Measurements from ENCODE around the gene CASS4. TPM values are rescaled to one million over a fixed set of nuclear protein-coding genes. Genes with fewer than 3 reads are reported as not detected.

Gene CASS4
- total RNA-seq: 4.6 and 4.7 TPM in 2 replicates

GRCh38 chr20:56411759-56412472 lies at the start of gene CASS4:
CASS4 (plus strand) TSS chr20:56412260; CDS start chr20:56412459, 199 bp downstream.
- Mint-ChIP-seq H3K9me3 (peaks cover 9% of the 10 kb centered on the region), H3K27ac (peak within 1 kb of the TSS; percentile 92), H3K27me3 (ENCODE audit: low read depth) (no peaks in the 10 kb centered on the region), H3K4me1 (ENCODE audit: low read depth) (peaks cover 44% of the 10 kb centered on the region), H3K4me3 (ENCODE audit: low read depth) (peak within 1 kb of the TSS; percentile 83), H3K36me3 (ENCODE audit: low read depth) (peaks cover 64% of the 10 kb centered on the region)
- DNase-seq (ENCODE audit: low spot score): no peak
- intact Hi-C loops (cut with micrococcal nuclease): no loop called here

GRCh38 chr20:56362833-56363413 lies 49.1 kb upstream of the CASS4 start:
- Mint-ChIP-seq H3K27me3 (ENCODE audit: low read depth) (peaks cover 3% of the 10 kb centered on the region), H3K4me3 (ENCODE audit: low read depth) (no peak overlapping the region), H3K27ac (no peak overlapping the region), H3K9me3 (no peaks in the 10 kb centered on the region), H3K36me3 (ENCODE audit: low read depth) (peaks cover 10% of the 10 kb centered on the region), H3K4me1 (ENCODE audit: low read depth) (peaks cover 10% of the 10 kb centered on the region)
- DNase-seq (ENCODE audit: low spot score): no peak
- intact Hi-C loops (cut with micrococcal nuclease): no loop called here

GRCh38 chr20:56363491-56363890 lies 48.6 kb upstream of the CASS4 start:
- Mint-ChIP-seq H3K9me3 (no peaks in the 10 kb centered on the region), H3K4me1 (ENCODE audit: low read depth) (peaks cover 6% of the 10 kb centered on the region), H3K36me3 (ENCODE audit: low read depth) (peaks cover 15% of the 10 kb centered on the region), H3K27me3 (ENCODE audit: low read depth) (no peaks in the 10 kb centered on the region), H3K4me3 (ENCODE audit: low read depth) (no peak overlapping the region), H3K27ac (no peak overlapping the region)
- intact Hi-C loops (cut with micrococcal nuclease): no loop called here
- DNase-seq (ENCODE audit: low spot score): no peak

GRCh38 chr20:56368351-56369134 lies 43.5 kb upstream of the CASS4 start:
- H3K27me3 Mint-ChIP-seq (ENCODE audit: low read depth): no peaks in the 10 kb centered on the region
- H3K9me3 Mint-ChIP-seq: no peaks in the 10 kb centered on the region
- H3K36me3 Mint-ChIP-seq (ENCODE audit: low read depth): peaks cover 57% of the 10 kb centered on the region
- H3K27ac Mint-ChIP-seq: no peak overlapping the region
- H3K4me3 Mint-ChIP-seq (ENCODE audit: low read depth): no peak overlapping the region
- DNase-seq (ENCODE audit: low spot score): no peak
- intact Hi-C loops (cut with micrococcal nuclease): no loop called here
- peaks cover 10% of the 10 kb centered on the region for H3K4me1 Mint-ChIP-seq (ENCODE audit: low read depth)

GRCh38 chr20:56369179-56369578 lies 42.9 kb upstream of the CASS4 start:
- intact Hi-C loops (cut with micrococcal nuclease): no loop called here
- peaks cover 64% of the 10 kb centered on the region for H3K36me3 Mint-ChIP-seq (ENCODE audit: low read depth)
- DNase-seq (ENCODE audit: low spot score): no peak
- no peaks in the 10 kb centered on the region for H3K9me3 Mint-ChIP-seq
- peaks cover 16% of the 10 kb centered on the region for H3K4me1 Mint-ChIP-seq (ENCODE audit: low read depth)
- no peak overlapping the region for H3K27ac Mint-ChIP-seq
- no peaks in the 10 kb centered on the region for H3K27me3 Mint-ChIP-seq (ENCODE audit: low read depth)
- no peak overlapping the region for H3K4me3 Mint-ChIP-seq (ENCODE audit: low read depth)

- H3K27ac Mint-ChIP-seq: no peak overlapping the region
- no peak for DNase-seq (ENCODE audit: low spot score)
- H3K36me3 Mint-ChIP-seq (ENCODE audit: low read depth): peaks cover 74% of the 10 kb centered on the region
- intact Hi-C loops (cut with micrococcal nuclease): loop anchor here (2.0 kb wide), 1 partner anchor 21 kb away; the partner anchor contains the start of genes AURKA and CSTF1
- H3K4me3 Mint-ChIP-seq (ENCODE audit: low read depth): no peak overlapping the region
- H3K9me3 Mint-ChIP-seq: no peaks in the 10 kb centered on the region
- H3K4me1 Mint-ChIP-seq (ENCODE audit: low read depth): peaks cover 33% of the 10 kb centered on the region
- no peaks in the 10 kb centered on the region for H3K27me3 Mint-ChIP-seq (ENCODE audit: low read depth)
Observed at GRCh38 chr20:56371977-56372376, 40.1 kb upstream of the CASS4 start.

- Mint-ChIP-seq H3K4me1 (ENCODE audit: low read depth) (peaks cover 40% of the 10 kb centered on the region), H3K4me3 (ENCODE audit: low read depth) (no peak overlapping the region), H3K36me3 (ENCODE audit: low read depth) (peaks cover 81% of the 10 kb centered on the region), H3K27me3 (ENCODE audit: low read depth) (no peaks in the 10 kb centered on the region), H3K9me3 (no peaks in the 10 kb centered on the region), H3K27ac (peak overlapping the region; percentile 74)
- intact Hi-C loops (cut with micrococcal nuclease): loop anchor here (2.0 kb wide), 1 partner anchor 20 kb away; the partner anchor contains the start of genes AURKA and CSTF1
- no peak for DNase-seq (ENCODE audit: low spot score)
Observed at GRCh38 chr20:56372850-56373249, 39.2 kb upstream of the CASS4 start.

GRCh38 chr20:56373942-56374341 lies 38.1 kb upstream of the CASS4 start:
- H3K27ac Mint-ChIP-seq: no peak overlapping the region
- no peaks in the 10 kb centered on the region for H3K27me3 Mint-ChIP-seq (ENCODE audit: low read depth)
- H3K4me1 Mint-ChIP-seq (ENCODE audit: low read depth): peaks cover 51% of the 10 kb centered on the region
- peaks cover 88% of the 10 kb centered on the region for H3K36me3 Mint-ChIP-seq (ENCODE audit: low read depth)
- intact Hi-C loops (cut with micrococcal nuclease): loop anchor here (2.0 kb wide), 1 partner anchor 19 kb away; the partner anchor contains the start of genes AURKA and CSTF1
- no peak overlapping the region for H3K4me3 Mint-ChIP-seq (ENCODE audit: low read depth)
- H3K9me3 Mint-ChIP-seq: no peaks in the 10 kb centered on the region
- no peak for DNase-seq (ENCODE audit: low spot score)

GRCh38 chr20:56376331-56376730 lies 35.7 kb upstream of the CASS4 start:
- intact Hi-C loops (cut with micrococcal nuclease): no loop called here
- Mint-ChIP-seq H3K4me1 (ENCODE audit: low read depth) (peaks cover 64% of the 10 kb centered on the region), H3K36me3 (ENCODE audit: low read depth) (peaks cover 85% of the 10 kb centered on the region), H3K9me3 (no peaks in the 10 kb centered on the region), H3K27me3 (ENCODE audit: low read depth) (no peaks in the 10 kb centered on the region), H3K4me3 (ENCODE audit: low read depth) (no peak overlapping the region), H3K27ac (peak overlapping the region; percentile 48)
- DNase-seq (ENCODE audit: low spot score): no peak

- H3K27ac Mint-ChIP-seq: peak overlapping the region; percentile 77
Observed at GRCh38 chr20:56378386-56378785, 33.7 kb upstream of the CASS4 start.

GRCh38 chr20:56380375-56380774 lies 31.7 kb upstream of the CASS4 start:
- Mint-ChIP-seq H3K36me3 (ENCODE audit: low read depth) (peaks cover 90% of the 10 kb centered on the region), H3K27ac (peak overlapping the region; percentile 24), H3K27me3 (ENCODE audit: low read depth) (no peaks in the 10 kb centered on the region), H3K9me3 (no peaks in the 10 kb centered on the region), H3K4me3 (ENCODE audit: low read depth) (no peak overlapping the region), H3K4me1 (ENCODE audit: low read depth) (peaks cover 68% of the 10 kb centered on the region)
- intact Hi-C loops (cut with micrococcal nuclease): no loop called here
- no peak for DNase-seq (ENCODE audit: low spot score)

More at GRCh38 chr20:56378386-56378785, 33.7 kb upstream of the CASS4 start:
- no peak for DNase-seq (ENCODE audit: low spot score)
- intact Hi-C loops (cut with micrococcal nuclease): no loop called here
- Mint-ChIP-seq H3K4me3 (ENCODE audit: low read depth) (no peak overlapping the region), H3K9me3 (no peaks in the 10 kb centered on the region), H3K4me1 (ENCODE audit: low read depth) (peaks cover 73% of the 10 kb centered on the region), H3K36me3 (ENCODE audit: low read depth) (peaks cover 87% of the 10 kb centered on the region), H3K27me3 (ENCODE audit: low read depth) (no peaks in the 10 kb centered on the region)

- intact Hi-C loops (cut with micrococcal nuclease): no loop called here
- Mint-ChIP-seq H3K4me3 (ENCODE audit: low read depth) (peak overlapping the region; percentile 30), H3K27me3 (ENCODE audit: low read depth) (no peaks in the 10 kb centered on the region), H3K9me3 (no peaks in the 10 kb centered on the region), H3K36me3 (ENCODE audit: low read depth) (peaks cover 89% of the 10 kb centered on the region), H3K4me1 (ENCODE audit: low read depth) (peaks cover 62% of the 10 kb centered on the region), H3K27ac (peak overlapping the region; percentile 68)
- DNase-seq (ENCODE audit: low spot score): no peak
Observed at GRCh38 chr20:56381501-56381900, 30.6 kb upstream of the CASS4 start.

Data from activated T-helper 2 cell treated with anti-CD3 and anti-CD28 coated beads, Interferon-gamma antibody, Interleukin-2, Interleukin-4, amounts not matched to agents 10 μg/mL and 5 μg/mL and 100 μg/mL, durations not matched to agents 14 hours and 24 hours and 36 hours (primary cell).